A549 (cell line): Measurements from ENCODE around the gene MYL6. TPM values are rescaled to one million over a fixed set of nuclear protein-coding genes. Genes with fewer than 3 reads are reported as not detected.

Source experiments
- ATAC-seq, 2 experiments: fragments of 200-7000 bp in 1 of 2; fragments of >200 bp in 1 of 2; cut with Nextera tagmentation in 1 of 2; cut with Tn5 transposase in 1 of 2; 3 replicates each; pipeline versions ENCODE4 v1.8.0 to v1.9.1; 2018 to 2020; ENCODE audit warnings: mild to moderate bottlenecking in 1 of 2, moderate library complexity in 1 of 2
- CTCF ChIA-PET: fragments of 300-600 bp; sonication (Branson Sonifier 250); formaldehyde crosslinking; extraction: SDS; loops from one replicate; lab custom pipeline; 2021; ENCODE audit warnings: antibody characterized with exemption, inconsistent platforms; lab: Yijun Ruan, JAX
- POLR2A ChIA-PET: fragments of 350-600 bp; formaldehyde crosslinking; extraction: SDS; loops from one replicate; lab custom pipeline; 2021; ENCODE audit warnings: antibody characterized with exemption, inconsistent platforms; lab: Yijun Ruan, JAX
- DNase-seq, 2 experiments: peaks; one replicate each; pipeline versions ENCODE4 v3.0.0 to v3.0.0-alpha.2; 2011 to 2016; ENCODE audit warnings: low read depth in 1 of 2, low spot score in 1 of 2
- FAIRE-seq: peaks from 2 replicates; lab custom pipeline; 2011; peaks lifted over from hg19 to GRCh38; lab: Jason Lieb, UNC
- H3K27ac ChIP-seq, 2 experiments: fragments of >200 bp; sonication (Bioruptor Twin); formaldehyde crosslinking; 3 replicates each; pipeline ENCODE4 v1.5.1; 2016 to 2017
- H3K4me1 ChIP-seq: fragments of >200 bp; sonication (Bioruptor Twin); formaldehyde crosslinking; 3 replicates; pipeline ENCODE4 v1.6.1; 2016
- H3K4me2 ChIP-seq: fragments of >200 bp; sonication (Bioruptor Twin); formaldehyde crosslinking; 3 replicates; pipeline ENCODE4 v1.6.1; 2016
- H3K4me3 ChIP-seq: fragments of >200 bp; sonication (Bioruptor Twin); formaldehyde crosslinking; 3 replicates; pipeline ENCODE4 v1.5.1; 2016
- H3K9me3 ChIP-seq: fragments of >200 bp; sonication (Bioruptor Twin); formaldehyde crosslinking; 3 replicates; pipeline ENCODE4 v1.6.1; 2016
- CBX8 ChIP-seq: fragments of 200-600 bp; sonication (generic); IDR thresholded peaks from 2 replicates; pipeline ENCODE4 v1.6.1; 2016
- CEBPB ChIP-seq, 2 experiments: fragments of >200 bp in 1 of 2; sonication (Bioruptor Twin) in 1 of 2; formaldehyde crosslinking in 1 of 2; IDR thresholded peaks; 2 replicates each; pipeline ENCODE4 v1.6.1; 2012 to 2016
- CHD4 ChIP-seq: fragments of 200-600 bp; sonication (generic); IDR thresholded peaks from 2 replicates; pipeline ENCODE4 v1.6.1; 2016; ENCODE audit warnings: antibody characterized with exemption, mild to moderate bottlenecking, borderline replicate concordance
- FOSB ChIP-seq: fragments of 250-450 bp; sonication (Bioruptor Pico); IDR thresholded peaks from 2 replicates; pipeline ENCODE4 v1.5.0; 2020; ENCODE audit warnings: mild to moderate bottlenecking, moderate library complexity
- GATA3 ChIP-seq: IDR thresholded peaks from 2 replicates; pipeline ENCODE4 v1.6.1; 2012; ENCODE audit warnings: borderline replicate concordance
- HEYL ChIP-seq: fragments of 250-450 bp; sonication (Bioruptor Pico); IDR thresholded peaks from 2 replicates; pipeline ENCODE4 v1.8.0; 2021; ENCODE audit warnings: mild to moderate bottlenecking, moderate library complexity
- HOXB5 ChIP-seq: fragments of 250-450 bp; sonication (Bioruptor Pico); IDR thresholded peaks from 2 replicates; pipeline ENCODE4 v1.5.0; 2020; ENCODE audit warnings: mild to moderate bottlenecking, moderate library complexity
- KDM5A ChIP-seq: fragments of 200-600 bp; sonication (generic); IDR thresholded peaks from 2 replicates; pipeline ENCODE4 v1.6.1; 2016; ENCODE audit warnings: antibody characterized with exemption, mild to moderate bottlenecking
- MAFK ChIP-seq: fragments of 450-650 bp; IDR thresholded peaks from 2 replicates; pipeline ENCODE4 v1.6.1; 2014; ENCODE audit not compliant: partially characterized antibody
- MAZ ChIP-seq: fragments of 150-350 bp; IDR thresholded peaks from 2 replicates; pipeline ENCODE4 v1.6.1; 2014; ENCODE audit warnings: antibody characterized with exemption, low read depth, low read length, borderline replicate concordance
- MYC ChIP-seq: IDR thresholded peaks from 2 replicates; pipeline ENCODE4 v1.6.1; 2012; ENCODE audit warnings: mild to moderate bottlenecking, inconsistent platforms, low read length, improper control_type of control experiment, borderline replicate concordance
- NPAS2 ChIP-seq: fragments of 250-450 bp; sonication (Bioruptor Pico); IDR thresholded peaks from 2 replicates; pipeline ENCODE4 v1.8.0; 2022; ENCODE audit warnings: mild to moderate bottlenecking, moderate library complexity, borderline replicate concordance
- NR3C1 ChIP-seq: fragments of >200 bp; sonication (Bioruptor Twin); formaldehyde crosslinking; IDR thresholded peaks from 3 replicates; pipeline ENCODE4 v1.6.1; 2017
- POLR2A ChIP-seq: IDR thresholded peaks from 2 replicates; pipeline ENCODE4 v1.6.1; 2012; ENCODE audit warnings: mild to moderate bottlenecking, low read length
- RAD21 ChIP-seq, 2 experiments: fragments of >200 bp in 1 of 2; sonication (Bioruptor Twin) in 1 of 2; formaldehyde crosslinking in 1 of 2; IDR thresholded peaks in 1 of 2; conservative IDR thresholded peaks in 1 of 2; 2 replicates in 1 of 2; 3 replicates in 1 of 2; pipeline ENCODE4 v1.6.1; 2012 to 2018; ENCODE audit warnings: inconsistent platforms in 1 of 2
- RCOR1 ChIP-seq: fragments of 150-350 bp; IDR thresholded peaks from 2 replicates; pipeline ENCODE4 v1.6.1; 2014; ENCODE audit warnings: antibody characterized with exemption, low read length, low read depth
- TP53 ChIP-seq: fragments of 250-450 bp; sonication (Bioruptor Pico); IDR thresholded peaks from 2 replicates; pipeline ENCODE4 v1.5.0; 2021; ENCODE audit warnings: mild to moderate bottlenecking, moderate library complexity
- ZC3H11A ChIP-seq: fragments of 450-650 bp; IDR thresholded peaks from 2 replicates; pipeline ENCODE4 v1.6.1; 2014; ENCODE audit warnings: antibody characterized with exemption, mild to moderate bottlenecking
- ZNF302 ChIP-seq: fragments of 250-450 bp; sonication (Bioruptor Pico); IDR thresholded peaks from 2 replicates; pipeline ENCODE4 v1.9.0; 2021; ENCODE audit warnings: inconsistent platforms, mild to moderate bottlenecking, moderate library complexity
- WGBS: methylation state at CpG from one replicate; pipeline ENCODE4 v1.1.6; 2017; ENCODE audit errors: missing lambda C conversion rate; 5-methylcytosine and 5-hydroxymethylcytosine counted together
- polyA plus RNA-seq, 4 experiments: library from polyadenylated mRNA; depleted of rRNA in 3 of 4; stranded (reverse); fragments of >200 nt; fragmentation: RNase III in 1 of 4; extraction: RNeasy Plus Mini Kit Qiagen cat#74134 plus additional on column Dnase treatment in 1 of 4; gene quantifications; 2 replicates in 3 of 4; 3 replicates in 1 of 4; pipeline ENCODE4 v1.2.3, GENCODE V29; 2011 to 2017
- TF ChIP-seq, protein P1 (sequence below): fragments of >200 bp; sonication (Bioruptor Twin); formaldehyde crosslinking; IDR thresholded peaks from 3 replicates; pipeline ENCODE4 v1.6.1; 2016
- TF ChIP-seq, protein P2 (sequence below): fragments of 150-350 bp; IDR thresholded peaks from 2 replicates; pipeline ENCODE4 v1.6.1; 2014; ENCODE audit warnings: low read depth, mild to moderate bottlenecking, low read length
- TF ChIP-seq, protein P3 (sequence below): fragments of 200-600 bp; sonication (generic); IDR thresholded peaks from 2 replicates; pipeline ENCODE4 v1.6.1; 2016; ENCODE audit warnings: antibody characterized with exemption, mild to moderate bottlenecking, moderate library complexity
- TF ChIP-seq, protein P4 (sequence below): IDR thresholded peaks from 2 replicates; pipeline ENCODE4 v1.6.1; 2012
- TF ChIP-seq, protein P5 (sequence below): IDR thresholded peaks from 2 replicates; pipeline ENCODE4 v1.6.1; 2012; ENCODE audit warnings: low read depth, borderline replicate concordance
- TF ChIP-seq, protein P6 (sequence below): fragments of >200 bp; sonication (Bioruptor Twin); formaldehyde crosslinking; IDR thresholded peaks from 2 replicates; pipeline ENCODE4 v1.6.1; 2016

MYL6 gene
- polyA plus RNA-seq, 2 of the 4 experiments (the other 2 are of a cell fraction), result 2,307 to 3,268 TPM

DNA sequence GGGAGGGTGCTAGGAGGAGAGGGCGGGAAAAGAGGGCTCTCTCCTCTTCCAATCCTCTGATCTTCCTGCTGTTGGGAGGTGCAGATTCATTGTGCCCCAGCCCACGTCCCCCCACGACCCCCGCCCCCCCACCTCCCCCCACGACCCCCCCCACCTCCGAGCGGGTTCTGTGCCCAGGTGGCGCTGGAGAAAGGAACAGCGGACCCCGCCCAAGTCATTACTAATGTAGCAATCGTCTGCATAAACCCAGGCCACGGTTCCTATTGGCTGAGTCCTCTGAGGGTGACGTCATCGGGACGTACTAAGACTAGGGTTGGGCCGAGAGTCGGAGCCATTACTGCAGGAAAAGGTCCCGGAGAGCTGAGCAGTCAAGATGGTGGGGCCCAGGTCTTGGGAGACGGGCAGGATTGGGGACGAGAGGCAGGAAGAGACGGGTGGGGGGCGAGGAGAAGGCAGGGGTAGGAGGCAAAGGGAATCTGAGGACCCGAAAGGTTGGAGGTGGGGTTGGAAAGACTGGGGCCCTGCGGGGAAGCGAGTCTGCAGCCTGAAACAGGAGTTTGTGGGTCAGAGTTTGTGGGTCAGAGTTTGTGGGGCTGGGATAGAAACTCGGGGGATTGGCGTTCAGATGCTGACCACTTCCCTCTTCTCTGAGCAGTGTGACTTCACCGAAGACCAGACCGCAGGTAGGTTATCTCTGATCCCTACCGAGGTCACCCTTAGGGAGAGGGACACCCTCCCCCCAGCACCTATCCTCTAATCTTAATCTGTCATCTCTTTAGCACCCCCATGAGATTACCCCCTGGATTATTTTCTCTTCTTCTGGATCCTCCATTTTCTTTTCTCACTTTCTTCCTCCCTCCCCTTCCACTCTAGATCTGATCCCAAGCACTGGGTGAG is at the start of gene MYL6 (continued):
- TF ChIP-seq, protein P1, sequence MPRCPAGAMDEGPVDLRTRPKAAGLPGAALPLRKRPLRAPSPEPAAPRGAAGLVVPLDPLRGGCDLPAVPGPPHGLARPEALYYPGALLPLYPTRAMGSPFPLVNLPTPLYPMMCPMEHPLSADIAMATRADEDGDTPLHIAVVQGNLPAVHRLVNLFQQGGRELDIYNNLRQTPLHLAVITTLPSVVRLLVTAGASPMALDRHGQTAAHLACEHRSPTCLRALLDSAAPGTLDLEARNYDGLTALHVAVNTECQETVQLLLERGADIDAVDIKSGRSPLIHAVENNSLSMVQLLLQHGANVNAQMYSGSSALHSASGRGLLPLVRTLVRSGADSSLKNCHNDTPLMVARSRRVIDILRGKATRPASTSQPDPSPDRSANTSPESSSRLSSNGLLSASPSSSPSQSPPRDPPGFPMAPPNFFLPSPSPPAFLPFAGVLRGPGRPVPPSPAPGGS, result peak; percentile 96
- no peak for TF ChIP-seq CBX8
- TF ChIP-seq, protein P2, sequence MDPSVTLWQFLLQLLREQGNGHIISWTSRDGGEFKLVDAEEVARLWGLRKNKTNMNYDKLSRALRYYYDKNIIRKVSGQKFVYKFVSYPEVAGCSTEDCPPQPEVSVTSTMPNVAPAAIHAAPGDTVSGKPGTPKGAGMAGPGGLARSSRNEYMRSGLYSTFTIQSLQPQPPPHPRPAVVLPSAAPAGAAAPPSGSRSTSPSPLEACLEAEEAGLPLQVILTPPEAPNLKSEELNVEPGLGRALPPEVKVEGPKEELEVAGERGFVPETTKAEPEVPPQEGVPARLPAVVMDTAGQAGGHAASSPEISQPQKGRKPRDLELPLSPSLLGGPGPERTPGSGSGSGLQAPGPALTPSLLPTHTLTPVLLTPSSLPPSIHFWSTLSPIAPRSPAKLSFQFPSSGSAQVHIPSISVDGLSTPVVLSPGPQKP, result no peak
- TF ChIP-seq, protein P3, sequence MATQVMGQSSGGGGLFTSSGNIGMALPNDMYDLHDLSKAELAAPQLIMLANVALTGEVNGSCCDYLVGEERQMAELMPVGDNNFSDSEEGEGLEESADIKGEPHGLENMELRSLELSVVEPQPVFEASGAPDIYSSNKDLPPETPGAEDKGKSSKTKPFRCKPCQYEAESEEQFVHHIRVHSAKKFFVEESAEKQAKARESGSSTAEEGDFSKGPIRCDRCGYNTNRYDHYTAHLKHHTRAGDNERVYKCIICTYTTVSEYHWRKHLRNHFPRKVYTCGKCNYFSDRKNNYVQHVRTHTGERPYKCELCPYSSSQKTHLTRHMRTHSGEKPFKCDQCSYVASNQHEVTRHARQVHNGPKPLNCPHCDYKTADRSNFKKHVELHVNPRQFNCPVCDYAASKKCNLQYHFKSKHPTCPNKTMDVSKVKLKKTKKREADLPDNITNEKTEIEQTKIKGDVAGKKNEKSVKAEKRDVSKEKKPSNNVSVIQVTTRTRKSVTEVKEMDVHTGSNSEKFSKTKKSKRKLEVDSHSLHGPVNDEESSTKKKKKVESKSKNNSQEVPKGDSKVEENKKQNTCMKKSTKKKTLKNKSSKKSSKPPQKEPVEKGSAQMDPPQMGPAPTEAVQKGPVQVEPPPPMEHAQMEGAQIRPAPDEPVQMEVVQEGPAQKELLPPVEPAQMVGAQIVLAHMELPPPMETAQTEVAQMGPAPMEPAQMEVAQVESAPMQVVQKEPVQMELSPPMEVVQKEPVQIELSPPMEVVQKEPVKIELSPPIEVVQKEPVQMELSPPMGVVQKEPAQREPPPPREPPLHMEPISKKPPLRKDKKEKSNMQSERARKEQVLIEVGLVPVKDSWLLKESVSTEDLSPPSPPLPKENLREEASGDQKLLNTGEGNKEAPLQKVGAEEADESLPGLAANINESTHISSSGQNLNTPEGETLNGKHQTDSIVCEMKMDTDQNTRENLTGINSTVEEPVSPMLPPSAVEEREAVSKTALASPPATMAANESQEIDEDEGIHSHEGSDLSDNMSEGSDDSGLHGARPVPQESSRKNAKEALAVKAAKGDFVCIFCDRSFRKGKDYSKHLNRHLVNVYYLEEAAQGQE, result no peak; the same call in 1 of the 2 replicates
- TF ChIP-seq HOXB5 (CRISPR knock-in tag), result peak; percentile 41; the same call in 1 of the 2 replicates
- TF ChIP-seq, protein P4, sequence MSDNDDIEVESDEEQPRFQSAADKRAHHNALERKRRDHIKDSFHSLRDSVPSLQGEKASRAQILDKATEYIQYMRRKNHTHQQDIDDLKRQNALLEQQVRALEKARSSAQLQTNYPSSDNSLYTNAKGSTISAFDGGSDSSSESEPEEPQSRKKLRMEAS, result no peak; the same call in none of the 2 replicates
- TF ChIP-seq GATA3, result peak; percentile 29; the same call in 1 of the 2 replicates
- TF ChIP-seq TP53 (CRISPR knock-in tag), result 0 out of 2 replicates have a peak, but pooled peaks have one; percentile 59
- no peak for TF ChIP-seq HEYL (CRISPR knock-in tag)
- no peak for TF ChIP-seq MAZ

DNA sequence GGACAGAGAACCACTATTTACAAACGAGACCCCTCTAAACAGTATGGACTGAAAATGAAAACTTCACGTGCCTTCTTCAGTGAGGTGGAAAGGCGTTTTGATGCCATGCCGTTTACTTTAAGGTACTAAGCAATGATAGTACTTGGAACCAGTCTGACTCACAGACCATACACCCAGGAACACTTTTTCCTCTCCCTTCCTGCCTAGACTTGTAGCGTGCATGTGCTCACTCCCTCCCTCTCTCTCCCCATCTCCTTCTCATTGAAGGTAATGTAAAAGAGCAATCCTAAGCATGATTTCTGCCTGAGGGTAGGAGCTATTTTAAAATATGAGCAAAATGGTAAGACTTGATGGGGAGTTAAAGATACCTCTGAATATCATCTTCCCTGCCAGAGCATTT is 47.6 kb upstream of the MYL6 start:
- no peak overlapping the region for H3K4me3 ChIP-seq
- 93% methylated on average over 5 of the region's 5 CpGs for WGBS
- POLR2A ChIA-PET, result no interaction called here

More for the DNA sequence above, 47.6 kb upstream of the MYL6 start:
- Histone ChIP-seq H3K9me3 (no peaks in the 10 kb centered on the region), H3K4me1 (peaks cover 22% of the 10 kb centered on the region), H3K27ac (no peak overlapping the region), H3K4me2 (no peak overlapping the region)
- TF ChIP-seq ZNF302 (CRISPR knock-in tag) (no peak), POLR2A (no peak), RCOR1 (no peak), CBX8 (no peak), FOSB (CRISPR knock-in tag) (no peak), NR3C1 (no peak), CHD4 (no peak), ZC3H11A (no peak), MAFK (no peak), NPAS2 (CRISPR knock-in tag) (no peak), MYC (no peak), KDM5A (no peak), CEBPB (IDR thresholded peaks at IDR 0.05) (no peak), RAD21 (conservative IDR thresholded peaks at IDR 0.05 in 1 of 2, IDR thresholded peaks at IDR 0.05 in 1 of 2) (no peak)
- TF ChIP-seq, protein P3, result no peak
- TF ChIP-seq, protein P5, sequence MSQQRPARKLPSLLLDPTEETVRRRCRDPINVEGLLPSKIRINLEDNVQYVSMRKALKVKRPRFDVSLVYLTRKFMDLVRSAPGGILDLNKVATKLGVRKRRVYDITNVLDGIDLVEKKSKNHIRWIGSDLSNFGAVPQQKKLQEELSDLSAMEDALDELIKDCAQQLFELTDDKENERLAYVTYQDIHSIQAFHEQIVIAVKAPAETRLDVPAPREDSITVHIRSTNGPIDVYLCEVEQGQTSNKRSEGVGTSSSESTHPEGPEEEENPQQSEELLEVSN, result no peak
- TF ChIP-seq, protein P4, result no peak
- TF ChIP-seq, protein P6, sequence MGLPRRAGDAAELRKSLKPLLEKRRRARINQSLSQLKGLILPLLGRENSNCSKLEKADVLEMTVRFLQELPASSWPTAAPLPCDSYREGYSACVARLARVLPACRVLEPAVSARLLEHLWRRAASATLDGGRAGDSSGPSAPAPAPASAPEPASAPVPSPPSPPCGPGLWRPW, result no peak
- ATAC-seq (no peak), FAIRE-seq (no peak), DNase-seq (no peak)
- CTCF ChIA-PET, result interaction anchor here (0.6 to 5.3 kb wide), 6 partner anchors 9 to 115 kb away, joined by 3 to 29 read pairs (median 3); partner anchors contain the start of gene ZC3H10
